Neuronal stem cell (in vitro differentiated cells): Measurements from ENCODE around the gene TOM1L2.

ENCODE experiments used
- DNase-seq: peaks from one replicate; pipeline ENCODE4 v3.0.0-alpha.2; 2013; ENCODE audit warnings: low spot score
- H2AFZ ChIP-seq: one replicate; pipeline ENCODE4 v1.6.1; 2013; ENCODE audit warnings: mild to moderate bottlenecking, low read length, inconsistent platforms
- H2AK5ac ChIP-seq: 2 replicates; pipeline ENCODE4 v1.6.1; 2013; ENCODE audit warnings: low read depth, mild to moderate bottlenecking, inconsistent platforms, low read length, moderate library complexity, mixed read lengths
- H2BK120ac ChIP-seq: 2 replicates; pipeline ENCODE4 v1.6.1; 2013; ENCODE audit warnings: low read depth, mild to moderate bottlenecking, inconsistent platforms, low read length, moderate library complexity, mixed read lengths
- H2BK12ac ChIP-seq: one replicate; pipeline ENCODE4 v1.6.1; 2013; ENCODE audit warnings: low read length, inconsistent platforms
- H2BK15ac ChIP-seq: 2 replicates; pipeline ENCODE4 v1.6.1; 2013; ENCODE audit warnings: mild to moderate bottlenecking, low read length, inconsistent platforms, mixed read lengths
- H2BK5ac ChIP-seq: one replicate; pipeline ENCODE4 v1.6.1; 2013; ENCODE audit warnings: inconsistent platforms, mild to moderate bottlenecking, low read length, moderate library complexity
- H3K14ac ChIP-seq: one replicate; pipeline ENCODE4 v1.6.1; 2013; ENCODE audit warnings: low read length, inconsistent platforms
- H3K18ac ChIP-seq: 2 replicates; pipeline ENCODE4 v1.6.1; 2013; ENCODE audit warnings: low read length, inconsistent platforms
- H3K23ac ChIP-seq: 2 replicates; pipeline ENCODE4 v1.6.1; 2013; ENCODE audit warnings: low read depth, mild to moderate bottlenecking, mixed read lengths, low read length, inconsistent platforms; ENCODE audit not compliant: poor library complexity
- H3K27ac ChIP-seq: replicated peaks from 3 replicates; pipeline ENCODE4 v1.5.1; 2013; ENCODE audit warnings: low read length, inconsistent platforms
- H3K27me3 ChIP-seq, 3 experiments: 2 replicates each; pipeline ENCODE4 v1.6.1; 2013; ENCODE audit warnings: low read length in 3 of 3, mild to moderate bottlenecking in 2 of 3, inconsistent platforms in 1 of 3, low read depth in 1 of 3, mixed read lengths in 1 of 3, moderate library complexity in 1 of 3; ENCODE audit not compliant: control insufficient read depth in 3 of 3, insufficient read depth in 3 of 3
- H3K36me3 ChIP-seq, 2 donors: replicated peaks in 1 of 2; 2 replicates each; pipeline ENCODE4 v1.6.1; 2013; ENCODE audit warnings: low read length in 2 of 2; ENCODE audit not compliant: control insufficient read depth in 2 of 2, insufficient read depth in 2 of 2
- H3K4ac ChIP-seq: 2 replicates; pipeline ENCODE4 v1.6.1; 2013; ENCODE audit warnings: inconsistent platforms, mild to moderate bottlenecking, low read length, moderate library complexity
- H3K4me1 ChIP-seq, 2 donors: 1 replicate in 1 of 2; 2 replicates in 1 of 2; pipeline ENCODE4 v1.6.1; 2013; ENCODE audit warnings: low read length in 2 of 2, low read depth in 1 of 2; ENCODE audit not compliant: control insufficient read depth in 2 of 2, insufficient read depth in 1 of 2
- H3K4me2 ChIP-seq: one replicate; pipeline ENCODE4 v1.6.1; 2013; ENCODE audit warnings: mild to moderate bottlenecking, low read length, inconsistent platforms; ENCODE audit not compliant: insufficient read depth, poor library complexity, severe bottlenecking
- H3K4me3 ChIP-seq, 2 donors: 2 replicates each; pipeline ENCODE4 v1.5.1; 2013; ENCODE audit warnings: low read length in 2 of 2, mild to moderate bottlenecking in 2 of 2, inconsistent platforms in 1 of 2, moderate library complexity in 1 of 2
- H3K79me1 ChIP-seq: one replicate; pipeline ENCODE4 v1.6.1; 2013; ENCODE audit warnings: low read depth, mild to moderate bottlenecking, inconsistent platforms, low read length, moderate library complexity
- H3K9ac ChIP-seq: one replicate; pipeline ENCODE4 v1.6.1; 2013; ENCODE audit warnings: mild to moderate bottlenecking, low read depth, low read length, inconsistent platforms; ENCODE audit not compliant: poor library complexity
- H3K9me3 ChIP-seq, 2 donors: replicated peaks in 1 of 2; 2 replicates each; pipeline versions ENCODE3 to v1.6.1; 2013; ENCODE audit warnings: low read length in 2 of 2, mild to moderate bottlenecking in 2 of 2, inconsistent platforms in 1 of 2, low read depth in 1 of 2, mixed read lengths in 1 of 2, moderate library complexity in 1 of 2; ENCODE audit not compliant: control insufficient read depth in 2 of 2, insufficient read depth in 1 of 2
- H4K8ac ChIP-seq: one replicate; pipeline ENCODE4 v1.6.1; 2013; ENCODE audit warnings: low read depth, mild to moderate bottlenecking, inconsistent platforms, low read length, moderate library complexity
- H4K91ac ChIP-seq: one replicate; pipeline ENCODE4 v1.6.1; 2013; ENCODE audit warnings: low read length, low read depth, mild to moderate bottlenecking, inconsistent platforms; ENCODE audit not compliant: poor library complexity
- WGBS, 2 donors: extraction: QIAGEN DNeasy Blood & Tissue Kit; methylation state at CpG; one replicate each; pipeline ENCODE4 v1.1.7; 2013; ENCODE audit warnings: missing lambda C conversion rate in 2 of 2, mixed read lengths in 1 of 2; ENCODE audit not compliant: insufficient read length in 2 of 2, insufficient replicate concordance in 1 of 2; ENCODE audit errors: extremely low coverage in 2 of 2; 5-methylcytosine and 5-hydroxymethylcytosine counted together

Gene TOM1L2

DNA sequence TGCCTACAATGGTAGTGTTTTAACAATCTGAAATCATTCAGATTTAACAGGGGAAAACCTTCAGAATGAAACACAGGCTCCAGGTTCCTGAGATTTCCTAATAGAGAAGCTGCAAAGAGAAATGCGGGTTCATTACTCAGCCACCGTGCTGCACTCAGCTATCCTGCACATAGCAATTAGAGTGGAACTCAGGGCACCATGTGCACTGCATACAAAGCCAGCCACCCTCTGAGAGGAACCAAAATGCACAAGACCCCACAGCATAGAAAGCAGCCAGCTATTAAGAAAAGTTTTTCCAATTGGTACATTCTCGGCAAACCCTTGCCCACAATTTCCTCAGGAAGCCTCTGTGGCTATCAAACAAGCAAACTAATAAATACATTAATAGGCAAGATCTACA lies 37.4 kb downstream of the TOM1L2 start:
- Histone ChIP-seq H3K9ac (no peak overlapping the region), H2AFZ (no peak overlapping the region), H3K4me1 (peaks cover 26 to 41% of the 10 kb centered on the region in 2 donors), H3K23ac (no peak overlapping the region), H2BK15ac (no peak overlapping the region), H2AK5ac (no peak overlapping the region), H3K36me3 (no peaks in the 10 kb centered on the region), H3K79me1 (no peaks in the 10 kb centered on the region), H3K4ac (no peak overlapping the region), H3K27ac (no peak overlapping the region), H3K4me3 (no peak overlapping the region), H4K8ac (no peak overlapping the region), H3K9me3 (no peaks in the 10 kb centered on the region), H2BK12ac (no peak overlapping the region), H4K91ac (no peak overlapping the region), H2BK5ac (no peak overlapping the region), H3K4me2 (no peak overlapping the region), H2BK120ac (no peak overlapping the region), H3K14ac (no peak overlapping the region), H3K18ac (no peak overlapping the region), H3K27me3 (no peaks in the 10 kb centered on the region)
- no peak for DNase-seq
- WGBS, 2 donors, result no CpG with 5 or more reads among the region's 3 CpGs

DNA sequence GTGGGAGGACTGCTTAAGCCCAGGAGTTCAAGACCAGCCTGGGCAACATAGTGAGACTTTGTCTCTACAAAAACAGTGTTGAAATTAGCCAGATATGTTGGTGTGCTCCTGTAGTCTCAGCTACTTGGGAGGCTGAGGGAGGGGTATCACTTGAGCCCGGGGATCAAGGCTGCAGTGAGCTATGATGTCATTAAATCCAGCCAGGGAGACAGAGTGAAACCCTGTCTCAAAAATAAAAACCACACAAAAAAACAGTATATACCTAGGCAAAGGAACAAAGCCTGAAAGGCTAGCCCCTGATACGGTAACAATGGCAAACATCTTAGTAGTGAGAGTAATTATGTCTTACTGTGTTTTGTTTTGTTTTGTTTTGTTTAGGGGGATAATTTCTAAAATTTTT lies 38.0 kb downstream of the TOM1L2 start:
- Histone ChIP-seq H2BK5ac (no peak overlapping the region), H2BK120ac (no peak overlapping the region), H3K36me3 (no peaks in the 10 kb centered on the region), H3K4me1 (peaks cover 28 to 46% of the 10 kb centered on the region in 2 donors), H4K91ac (no peak overlapping the region), H3K4me3 (no peak overlapping the region), H3K4ac (no peak overlapping the region), H3K27me3 (no peaks in the 10 kb centered on the region), H2BK12ac (no peak overlapping the region), H3K4me2 (no peak overlapping the region), H3K9me3 (no peaks in the 10 kb centered on the region), H2AK5ac (no peak overlapping the region), H3K9ac (no peak overlapping the region), H2AFZ (no peak overlapping the region), H3K23ac (no peak overlapping the region), H4K8ac (no peak overlapping the region), H3K27ac (no peak overlapping the region), H3K18ac (no peak overlapping the region), H3K79me1 (no peaks in the 10 kb centered on the region), H2BK15ac (no peak overlapping the region), H3K14ac (no peak overlapping the region)
- no peak for DNase-seq
- no CpG with 5 or more reads among the region's 2 CpGs for WGBS, 2 donors

DNA sequence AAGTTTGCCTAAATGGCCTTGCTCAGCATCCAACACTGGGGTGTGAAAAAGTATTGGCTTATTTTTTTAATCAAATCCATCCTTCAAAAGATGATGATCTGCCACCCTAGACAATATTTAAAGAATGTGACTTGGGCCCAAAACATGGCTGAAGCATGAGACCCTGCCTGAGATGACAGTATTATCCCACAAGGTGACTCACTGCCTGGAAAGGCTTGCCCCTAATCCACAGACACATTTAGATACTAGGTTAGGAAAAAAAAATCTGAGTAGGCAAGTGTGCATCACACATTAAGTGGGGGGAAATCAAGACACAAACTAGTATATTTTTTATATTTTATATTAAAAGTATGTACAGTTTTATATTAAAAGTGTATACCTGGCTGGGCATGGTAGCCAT lies 38.4 kb downstream of the TOM1L2 start:
- Histone ChIP-seq H3K4ac (no peak overlapping the region), H2BK5ac (no peak overlapping the region), H3K14ac (no peak overlapping the region), H3K4me2 (no peak overlapping the region), H2BK15ac (no peak overlapping the region), H2AK5ac (no peak overlapping the region), H2AFZ (no peak overlapping the region), H3K23ac (no peak overlapping the region), H4K91ac (no peak overlapping the region), H3K9ac (no peak overlapping the region), H3K18ac (no peak overlapping the region), H3K4me1 (peaks cover 32 to 50% of the 10 kb centered on the region in 2 donors), H3K4me3 (no peak overlapping the region), H3K36me3 (no peaks in the 10 kb centered on the region), H3K9me3 (no peaks in the 10 kb centered on the region), H3K79me1 (no peaks in the 10 kb centered on the region), H2BK120ac (no peak overlapping the region), H2BK12ac (no peak overlapping the region), H4K8ac (no peak overlapping the region), H3K27me3 (no peaks in the 10 kb centered on the region), H3K27ac (no peak overlapping the region)
- no peak for DNase-seq

- Histone ChIP-seq H3K4ac (no peak overlapping the region), H3K14ac (no peak overlapping the region), H3K9me3 (no peaks in the 10 kb centered on the region), H3K79me1 (no peaks in the 10 kb centered on the region), H3K4me2 (no peak overlapping the region), H2AFZ (no peak overlapping the region), H2BK15ac (no peak overlapping the region), H3K18ac (no peak overlapping the region), H2AK5ac (no peak overlapping the region), H3K4me3 (no peak overlapping the region), H2BK12ac (no peak overlapping the region), H4K91ac (no peak overlapping the region), H3K9ac (no peak overlapping the region), H2BK120ac (no peak overlapping the region), H3K4me1 (peaks cover 30 to 46% of the 10 kb centered on the region in 2 donors), H3K27me3 (no peaks in the 10 kb centered on the region), H3K36me3 (no peaks in the 10 kb centered on the region), H2BK5ac (no peak overlapping the region), H3K27ac (no peak overlapping the region), H4K8ac (no peak overlapping the region), H3K23ac (no peak overlapping the region)
- WGBS, 2 donors, result 100% methylated on average over 1 of the region's 2 CpGs
- no peak for DNase-seq
Measured at GRCh38 chr17:17931159-17931558, 41.0 kb downstream of the TOM1L2 start.
